COR-L47 (cell line): Measurements from ENCODE around the gene RTKN2.
A peak's percentile ranks its signal among the peaks of the same experiment; 100 is the strongest.

ENCODE experiments used
- DNase-seq: peaks from one replicate; lab custom pipeline; 2025; lab: John Stamatoyannopoulos, UW

The RTKN2 gene

GRCh38 chr10:62175251-62175650, 93.4 kb downstream of the RTKN2 start:
- DNase-seq = no peak

- no peak for DNase-seq
These were observed 96.2 kb downstream of the RTKN2 start for GRCh38 chr10:62172465-62172864.

GRCh38 chr10:62171791-62172190, 96.9 kb downstream of the RTKN2 start:
- no peak for DNase-seq

GRCh38 chr10:62170732-62171131, 97.9 kb downstream of the RTKN2 start:
- DNase-seq = no peak

GRCh38 chr10:62166331-62167131, 102.1 kb downstream of the RTKN2 start:
- DNase-seq = no peak

- DNase-seq = no peak
These were observed 102.8 kb downstream of the RTKN2 start for GRCh38 chr10:62165803-62166202.

GRCh38 chr10:62163024-62163423, 105.6 kb downstream of the RTKN2 start:
- DNase-seq = no peak

- peak; percentile 5 for DNase-seq
These were observed 106.2 kb downstream of the RTKN2 start for GRCh38 chr10:62162261-62162981.

- no peak for DNase-seq
These were observed 109.3 kb downstream of the RTKN2 start for GRCh38 chr10:62159351-62159750.

GRCh38 chr10:62157601-62158000, 111.0 kb downstream of the RTKN2 start:
- DNase-seq = no peak

- no peak for DNase-seq
These were observed 113.5 kb downstream of the RTKN2 start for GRCh38 chr10:62155054-62155680.

- DNase-seq = no peak
These were observed 114.4 kb downstream of the RTKN2 start for GRCh38 chr10:62154231-62154630.

- DNase-seq = no peak
These were observed 115.5 kb downstream of the RTKN2 start for GRCh38 chr10:62153191-62153590.

- no peak for DNase-seq
These were observed 119.0 kb downstream of the RTKN2 start for GRCh38 chr10:62149621-62150020.

GRCh38 chr10:62148155-62148554, 120.5 kb downstream of the RTKN2 start:
- no peak for DNase-seq

GRCh38 chr10:62147425-62147824, 121.2 kb downstream of the RTKN2 start:
- no peak for DNase-seq

GRCh38 chr10:62136931-62137330, 131.7 kb downstream of the RTKN2 start:
- no peak for DNase-seq

GRCh38 chr10:62133618-62134017, 135.0 kb downstream of the RTKN2 start:
- DNase-seq = no peak
